CD14-positive monocyte (primary cell): ENCODE measurements around the gene QPCT. TPM values are rescaled to one million over a fixed set of nuclear protein-coding genes. Genes with fewer than 3 reads are reported as not detected.
"Not testable (repeated sequence)": the region's sequence is repeated elsewhere in the genome, so short reads cannot be mapped to it uniquely, and the experiment has no call there.

Experiments used
- DNase-seq, 3 donors: peaks; one replicate each; pipeline ENCODE4 v3.0.0-alpha.2; 2011 to 2022
- H2AFZ ChIP-seq: 2 replicates; pipeline ENCODE4 v1.6.0; 2012; ENCODE audit warnings: mild to moderate bottlenecking, low read depth, low read length, inconsistent platforms; ENCODE audit not compliant: insufficient read depth, poor library complexity, severe bottlenecking
- H3K27ac ChIP-seq, 2 donors: 1 replicate in 1 of 2; 2 replicates in 1 of 2; pipeline ENCODE4 v1.5.1; 2012 to 2013; ENCODE audit warnings: low read length in 2 of 2, control low read depth in 1 of 2, inconsistent platforms in 1 of 2, low read depth in 1 of 2, mild to moderate bottlenecking in 1 of 2
- H3K27me3 ChIP-seq, 2 donors: one replicate each; pipeline versions ENCODE4 v1.6.0 to v1.6.1; 2011 to 2013; ENCODE audit warnings: low read length in 2 of 2; ENCODE audit not compliant: control insufficient read depth in 2 of 2, insufficient read depth in 2 of 2
- H3K36me3 ChIP-seq, 2 donors: replicated peaks in 1 of 2; 1 replicate in 1 of 2; 2 replicates in 1 of 2; pipeline versions ENCODE4 v1.5.1 to v1.6.1; 2012 to 2013; ENCODE audit warnings: low read length in 2 of 2, control low read depth in 1 of 2, inconsistent platforms in 1 of 2, mild to moderate bottlenecking in 1 of 2; ENCODE audit not compliant: insufficient read depth in 2 of 2, control insufficient read depth in 1 of 2
- H3K4me1 ChIP-seq, 2 donors: 1 replicate in 1 of 2; 2 replicates in 1 of 2; pipeline versions ENCODE4 v1.5.1 to v1.6.1; 2012 to 2013; ENCODE audit warnings: low read length in 2 of 2, control low read depth in 1 of 2, inconsistent platforms in 1 of 2, mild to moderate bottlenecking in 1 of 2, moderate library complexity in 1 of 2; ENCODE audit not compliant: insufficient read depth in 2 of 2, control insufficient read depth in 1 of 2
- H3K4me2 ChIP-seq: replicated peaks from 2 replicates; pipeline ENCODE3; 2012; ENCODE audit warnings: low read length, moderate library complexity, mild to moderate bottlenecking; ENCODE audit not compliant: poor library complexity, severe bottlenecking; ENCODE audit errors: extremely low read depth
- H3K4me3 ChIP-seq, 3 experiments: fragments of 200-600 bp in 1 of 3; sonication (generic) in 1 of 3; replicated peaks in 1 of 3; 1 replicate in 2 of 3; 2 replicates in 1 of 3; pipeline ENCODE4 v1.5.1; 2011 to 2013; ENCODE audit warnings: low read length in 3 of 3, mild to moderate bottlenecking in 3 of 3, control low read depth in 2 of 3, low read depth in 2 of 3, inconsistent platforms in 1 of 3, moderate library complexity in 1 of 3
- H3K79me2 ChIP-seq: 2 replicates; pipeline ENCODE4 v1.6.0; 2012; ENCODE audit warnings: mild to moderate bottlenecking, control low read depth, inconsistent platforms, low read length, moderate library complexity; ENCODE audit not compliant: insufficient read depth
- H3K9ac ChIP-seq: 2 replicates; pipeline ENCODE4 v1.6.0; 2017; ENCODE audit warnings: low read length, mild to moderate bottlenecking; ENCODE audit not compliant: insufficient read depth, poor library complexity, severe bottlenecking
- H3K9me3 ChIP-seq, 2 donors: replicated peaks in 1 of 2; 1 replicate in 1 of 2; 2 replicates in 1 of 2; pipeline versions ENCODE4 v1.5.1 to v1.6.1; 2012 to 2013; ENCODE audit warnings: low read length in 2 of 2, control low read depth in 1 of 2; ENCODE audit not compliant: control insufficient read depth in 1 of 2, insufficient read depth in 1 of 2
- H4K20me1 ChIP-seq: 2 replicates; pipeline ENCODE4 v1.6.0; 2012; ENCODE audit warnings: mild to moderate bottlenecking, low read length, control low read depth, moderate library complexity; ENCODE audit not compliant: insufficient read depth
- H3K27ac Mint-ChIP-seq, 7 donors: one replicate each; pipeline ENCODE4 v1.8.0; 2020; ENCODE audit warnings: mild to moderate bottlenecking in 7 of 7, mixed read lengths in 7 of 7, moderate library complexity in 6 of 7, inconsistent platforms in 2 of 7
- H3K27me3 Mint-ChIP-seq, 3 donors: one replicate each; pipeline ENCODE4 v1.8.0; 2021 to 2022; ENCODE audit warnings: low read depth in 3 of 3, mild to moderate bottlenecking in 3 of 3, mixed read lengths in 3 of 3, moderate library complexity in 3 of 3, inconsistent platforms in 1 of 3
- H3K36me3 Mint-ChIP-seq, 2 donors: one replicate each; pipeline ENCODE4 v1.8.0; 2020; ENCODE audit warnings: mixed read lengths in 2 of 2, inconsistent platforms in 1 of 2, mild to moderate bottlenecking in 1 of 2
- H3K4me1 Mint-ChIP-seq: one replicate; pipeline ENCODE4 v1.8.0; 2020; ENCODE audit warnings: mild to moderate bottlenecking, mixed read lengths
- H3K4me3 Mint-ChIP-seq, 2 donors: one replicate each; pipeline ENCODE4 v1.8.0; 2020; ENCODE audit warnings: mild to moderate bottlenecking in 2 of 2, mixed read lengths in 2 of 2, moderate library complexity in 1 of 2
- H3K9me3 Mint-ChIP-seq, 7 donors: one replicate each; pipeline ENCODE4 v1.8.0; 2020 to 2022; ENCODE audit warnings: mixed read lengths in 7 of 7, mild to moderate bottlenecking in 6 of 7, moderate library complexity in 6 of 7, inconsistent platforms in 2 of 7
- CTCF ChIP-seq: fragments of 200-600 bp; IDR thresholded peaks from one replicate; pipeline ENCODE4 v1.8.0; 2022; ENCODE audit warnings: antibody characterized with exemption, mild to moderate bottlenecking
- WGBS: methylation state at CpG from one replicate; pipeline ENCODE4 v1.1.5; 2013; ENCODE audit warnings: missing lambda C conversion rate; ENCODE audit not compliant: insufficient coverage; 5-methylcytosine and 5-hydroxymethylcytosine counted together
- intact Hi-C, 2 donors: fragments of 100-400 bp; cut with micrococcal nuclease; formaldehyde crosslinking; loops; one replicate each; pipeline versions ENCODE4 v1.15.0 to v1.15.1; 2023
- polyA plus RNA-seq, 3 donors: library from polyadenylated mRNA; depleted of rRNA in 1 of 3; unstranded in 2 of 3; stranded (reverse) in 1 of 3; fragments of 300-500 nt in 2 of 3; fragments of >200 nt in 1 of 3; fragmentation: Illumina TruSeq in 2 of 3; gene quantifications; 1 replicate in 2 of 3; 2 replicates in 1 of 3; pipeline ENCODE4 v1.2.3, GENCODE V29; 2012 to 2021

Gene QPCT
- polyA plus RNA-seq, 3 donors, result 54.7 to 302 (median 272) TPM

GRCh38 chr2:37384261-37384660, 39.8 kb downstream of the QPCT start:
- DNase-seq, H3K27me3 Mint-ChIP-seq, H3K9me3 ChIP-seq, H3K36me3 ChIP-seq, H3K4me1 ChIP-seq, H4K20me1 ChIP-seq, H2AFZ ChIP-seq, H3K9me3 Mint-ChIP-seq, intact Hi-C loops, H3K27ac Mint-ChIP-seq, H3K4me3 Mint-ChIP-seq, H3K4me3 ChIP-seq, H3K4me2 ChIP-seq, H3K4me1 Mint-ChIP-seq, H3K9ac ChIP-seq, H3K79me2 ChIP-seq, H3K36me3 Mint-ChIP-seq, H3K27me3 ChIP-seq, H3K27ac ChIP-seq: not testable (repeated sequence)
- 96% methylated on average over 4 of the region's 4 CpGs for WGBS

GRCh38 chr2:37387148-37387835, 42.9 kb downstream of the QPCT start:
- no peak overlapping the region for H3K4me3 ChIP-seq
- no peaks in the 10 kb centered on the region for H3K9me3 ChIP-seq
- no peak overlapping the region for H3K9ac ChIP-seq
- no peaks in the 10 kb centered on the region for H3K36me3 ChIP-seq
- peaks cover 35 to 36% of the 10 kb centered on the region in 2 donors for H3K4me1 ChIP-seq
- peaks cover 0 to 2% (median 0%) of the 10 kb centered on the region in 7 donors for H3K9me3 Mint-ChIP-seq
- no peaks in the 10 kb centered on the region for H3K79me2 ChIP-seq
- no peaks in the 10 kb centered on the region for H3K4me1 Mint-ChIP-seq
- no peaks in the 10 kb centered on the region for H3K27me3 ChIP-seq
- TF ChIP-seq CTCF, result no peak
- 100% methylated on average over 2 of the region's 5 CpGs for WGBS
- H3K4me2 ChIP-seq, result no peak overlapping the region
- DNase-seq, result no peak
- H3K36me3 Mint-ChIP-seq, result peaks cover 0 to 2% of the 10 kb centered on the region in 2 donors
- no peak overlapping the region for H3K4me3 Mint-ChIP-seq
- H3K27ac ChIP-seq, result no peak overlapping the region
- H2AFZ ChIP-seq, result no peak overlapping the region
- intact Hi-C loops, result no loop called here
- H4K20me1 ChIP-seq, result no peaks in the 10 kb centered on the region
- no peak overlapping the region for H3K27ac Mint-ChIP-seq
- H3K27me3 Mint-ChIP-seq, result peaks cover 0 to 4% (median 0%) of the 10 kb centered on the region in 3 donors
